GM15510 (cell line): ENCODE results near the gene VPS50.

Source experiments
- POLR2A ChIP-seq: IDR thresholded peaks from 3 replicates; pipeline ENCODE4 v1.6.1; 2011; ENCODE audit warnings: borderline replicate concordance; ENCODE audit not compliant: insufficient read length; ENCODE audit errors: extremely low read depth

Gene VPS50

GRCh38 chr7:93293229-93293628, 61.1 kb downstream of the VPS50 start:
- TF ChIP-seq POLR2A, result no peak

DNA sequence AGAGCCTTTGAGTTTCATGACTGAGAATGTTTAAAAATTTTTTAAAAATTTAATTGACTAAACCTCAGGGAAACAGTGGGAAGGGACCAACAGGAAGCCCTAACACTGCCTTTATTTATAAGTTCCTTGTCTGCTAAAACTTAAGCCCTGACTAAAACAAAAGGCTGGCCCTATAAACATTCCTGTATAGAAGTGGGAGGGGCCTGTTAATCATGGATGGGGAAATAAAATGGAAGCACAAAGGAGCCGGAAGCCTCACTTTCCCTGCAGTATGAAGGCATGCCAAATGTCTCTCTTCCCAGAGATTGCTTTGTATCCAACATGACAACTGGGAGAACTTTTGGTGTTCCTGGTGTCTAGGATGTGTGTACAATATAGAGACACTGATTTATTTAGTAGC, 66.0 kb downstream of the VPS50 start:
- TF ChIP-seq POLR2A, result no peak

DNA sequence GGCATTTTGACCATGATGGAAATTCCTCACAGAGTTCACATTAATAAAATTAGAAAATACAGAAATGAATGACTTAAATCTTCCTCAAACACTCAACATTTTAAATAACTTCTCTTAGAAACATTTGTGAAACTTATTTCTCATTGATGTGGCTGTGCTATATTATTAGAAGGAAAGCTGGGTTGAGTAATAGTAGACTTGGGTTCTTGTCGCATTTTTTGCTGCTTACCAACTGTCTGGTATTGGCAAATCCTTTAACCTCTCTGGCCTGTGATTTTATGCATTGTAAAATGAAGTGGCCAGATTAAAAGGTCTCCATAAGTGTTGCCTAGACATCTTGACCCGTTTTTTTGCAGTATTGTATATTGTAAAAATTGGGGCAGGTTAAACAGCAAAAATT, 66.5 kb downstream of the VPS50 start:
- no peak for TF ChIP-seq POLR2A

DNA sequence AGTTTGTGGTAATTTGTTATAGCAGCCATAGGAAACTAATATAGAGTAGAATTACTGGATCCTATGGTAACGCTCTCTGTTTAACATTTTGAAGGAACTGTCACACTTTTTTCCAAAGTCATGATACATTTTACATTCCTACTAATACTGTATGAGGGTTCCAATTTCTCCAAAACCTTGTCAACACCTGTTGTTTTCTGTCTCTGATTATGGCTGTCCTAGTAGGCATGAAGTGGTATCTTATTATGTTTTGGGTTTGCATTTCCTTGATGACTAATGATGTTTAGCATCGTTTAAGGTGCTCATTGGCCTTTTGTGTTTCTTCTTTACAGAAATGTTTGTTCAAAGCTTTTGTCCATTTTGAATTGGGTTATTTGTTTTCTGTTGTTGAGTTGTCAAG, 69.6 kb downstream of the VPS50 start:
- TF ChIP-seq POLR2A, result no peak

DNA sequence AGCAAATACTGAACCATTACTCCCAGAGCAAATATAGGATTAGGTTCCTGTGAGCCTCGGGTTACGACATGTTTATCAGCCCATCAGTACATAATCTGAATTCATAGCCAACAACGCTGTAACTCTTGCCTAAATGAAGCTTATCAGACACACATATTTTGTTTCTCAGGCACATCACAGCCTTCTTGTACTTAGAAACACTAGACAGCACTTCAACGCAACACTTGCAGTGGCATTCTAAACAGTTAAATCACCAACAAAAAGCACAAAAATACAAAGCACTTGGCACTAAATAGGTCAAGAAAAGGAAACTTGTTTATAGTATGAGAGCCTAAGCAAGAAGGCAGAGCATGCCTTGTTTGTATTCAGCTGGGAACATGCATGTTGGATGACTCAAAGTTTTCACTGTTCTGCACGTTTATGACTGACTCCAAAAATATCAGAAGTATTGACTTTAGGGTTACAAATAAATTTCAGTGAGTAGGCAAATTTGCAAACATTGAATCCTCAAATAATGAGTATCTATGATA, 75.0 kb downstream of the VPS50 start:
- no peak for TF ChIP-seq POLR2A

- TF ChIP-seq POLR2A, result no peak
These were observed 75.8 kb downstream of the VPS50 start for GRCh38 chr7:93307943-93308342.

DNA sequence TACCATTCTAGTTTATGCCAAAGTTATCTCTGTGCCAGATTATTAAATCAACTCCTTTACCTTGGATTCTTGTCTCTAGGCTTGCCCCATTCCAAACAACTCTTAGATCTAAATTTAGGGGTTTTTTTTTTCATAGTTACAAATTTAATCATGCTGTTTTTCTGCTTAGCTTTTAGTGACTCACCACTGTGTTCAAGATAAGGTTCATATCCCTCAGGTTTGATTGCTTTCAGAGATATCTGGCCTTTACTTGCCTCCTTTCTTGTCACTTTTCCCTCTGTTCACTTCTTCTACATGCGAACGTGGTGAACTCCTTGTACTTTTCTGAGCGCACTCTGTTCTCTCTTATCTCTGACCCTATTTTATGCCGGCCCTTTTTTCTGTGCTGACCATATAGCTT, 78.2 kb downstream of the VPS50 start:
- TF ChIP-seq POLR2A, result no peak

DNA sequence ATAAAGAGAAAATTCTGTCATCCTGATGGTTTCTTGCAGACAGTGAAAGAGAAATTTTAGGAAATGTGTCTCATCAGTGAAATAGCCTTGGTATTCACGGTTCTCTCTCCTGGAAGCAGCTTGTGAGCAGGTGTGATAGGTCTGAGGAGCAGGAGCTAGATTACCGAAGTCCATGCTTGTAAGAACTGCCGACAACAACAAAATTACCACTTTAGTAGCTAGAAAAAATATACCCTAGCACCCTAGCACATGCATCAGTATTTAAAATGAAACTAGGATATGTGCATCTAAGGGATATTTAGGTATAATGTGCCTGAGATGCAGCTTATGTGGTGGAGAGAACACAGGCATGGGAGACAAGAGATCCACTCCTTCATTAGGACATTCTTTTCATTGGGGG, 82.3 kb downstream of the VPS50 start:
- TF ChIP-seq POLR2A, result no peak

- TF ChIP-seq POLR2A, result no peak
These were observed 83.7 kb downstream of the VPS50 start for GRCh38 chr7:93315896-93316295.

DNA sequence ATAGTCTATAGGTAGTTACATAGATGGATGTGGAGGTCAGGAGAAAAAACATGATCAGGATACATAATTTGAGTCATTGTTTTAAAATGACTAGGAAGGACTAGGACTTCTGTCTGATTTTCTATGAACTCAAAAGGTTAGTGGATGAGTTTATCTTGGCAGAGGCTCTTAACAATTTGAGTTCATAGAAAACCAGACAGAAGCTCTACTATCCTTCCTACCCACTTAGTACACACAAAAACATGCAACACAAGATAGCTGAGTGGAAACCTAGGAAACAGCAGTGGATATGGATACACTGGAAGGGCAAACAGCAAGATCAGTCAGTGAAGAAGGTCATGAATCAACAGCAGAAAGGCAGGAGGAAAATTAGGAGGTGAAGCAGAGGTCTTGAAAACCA, 84.6 kb downstream of the VPS50 start:
- no peak for TF ChIP-seq POLR2A

DNA sequence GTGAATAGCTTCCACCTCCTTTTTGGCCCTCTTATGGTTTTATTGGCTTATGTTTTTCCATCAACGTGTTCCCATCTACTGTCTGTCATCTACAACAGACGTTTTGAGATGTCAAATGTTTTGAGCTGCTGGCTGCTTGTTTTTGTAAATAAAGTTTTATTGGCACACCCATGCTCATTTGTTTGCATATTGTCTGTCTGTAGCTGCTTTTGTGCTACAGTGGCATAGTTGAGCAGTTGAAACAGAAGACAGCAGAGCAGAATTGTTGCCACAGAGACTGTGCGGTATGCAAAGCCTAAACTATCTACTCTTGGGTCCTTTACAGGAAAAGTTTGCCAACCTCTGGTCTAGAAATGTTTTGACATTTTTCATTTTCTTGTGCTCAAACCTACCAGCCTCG, 88.7 kb downstream of the VPS50 start:
- no peak for TF ChIP-seq POLR2A

- TF ChIP-seq POLR2A, result no peak
These were observed 95.0 kb downstream of the VPS50 start for GRCh38 chr7:93327006-93327633.

GRCh38 chr7:93331706-93332105, 99.5 kb downstream of the VPS50 start:
- TF ChIP-seq POLR2A, result no peak

DNA sequence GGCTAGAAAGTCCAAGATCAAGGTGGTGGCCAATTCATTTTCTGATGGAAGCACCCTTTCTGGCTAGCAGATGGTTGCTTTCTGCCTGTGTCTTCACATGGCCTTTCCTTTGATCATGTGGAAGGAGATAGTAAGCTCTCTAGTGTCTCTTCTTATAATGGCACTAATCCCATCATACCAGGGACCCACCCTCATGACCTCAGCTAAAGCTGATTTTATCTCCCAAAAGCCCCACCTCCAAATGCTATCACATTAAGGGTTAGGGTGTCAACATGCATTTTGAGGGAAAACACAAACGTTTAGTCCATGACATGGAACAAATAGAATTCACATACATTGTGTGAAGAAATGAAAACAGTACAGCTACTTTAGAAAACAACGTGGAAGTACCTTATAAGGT, 100.0 kb downstream of the VPS50 start:
- TF ChIP-seq POLR2A, result no peak

DNA sequence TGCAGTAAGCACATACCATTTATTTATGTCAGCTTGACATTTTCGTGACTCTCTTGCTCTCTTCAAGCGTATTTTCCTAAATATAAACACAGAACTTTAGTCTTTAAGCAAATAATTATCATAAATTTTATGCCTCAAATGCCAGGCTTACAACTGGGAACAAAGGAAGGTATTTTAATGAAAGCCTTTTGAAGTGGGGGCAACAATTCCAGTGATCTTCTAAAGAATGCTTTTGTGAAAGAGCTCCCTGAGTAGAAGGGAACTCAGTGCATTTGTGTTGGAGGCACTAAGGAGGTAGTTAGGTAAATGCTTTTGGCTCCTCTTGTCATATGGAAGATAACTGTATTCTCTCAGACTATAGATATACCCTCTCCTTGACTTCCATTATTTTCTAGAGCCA, 104.9 kb downstream of the VPS50 start:
- TF ChIP-seq POLR2A, result no peak

DNA sequence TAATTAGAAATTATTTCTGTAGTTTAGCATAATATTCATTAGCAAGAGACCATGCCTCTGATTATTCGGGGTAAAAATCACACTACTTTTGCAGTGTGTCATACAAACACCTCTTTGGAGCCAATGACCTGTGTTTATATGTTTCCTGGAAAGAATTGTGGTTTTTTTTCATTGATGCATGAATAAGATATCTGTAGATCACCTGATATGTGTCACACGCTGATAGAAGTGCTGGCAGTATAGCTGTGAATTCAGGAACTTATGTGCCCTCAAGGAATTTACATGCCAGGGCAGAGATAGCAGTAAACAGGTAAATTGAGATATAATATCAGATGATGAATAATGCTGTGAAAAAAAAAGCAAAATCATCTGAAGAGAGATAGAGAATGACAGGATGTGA, 118.2 kb downstream of the VPS50 start:
- TF ChIP-seq POLR2A, result no peak

GRCh38 chr7:93352881-93353280, 120.7 kb downstream of the VPS50 start:
- no peak for TF ChIP-seq POLR2A
